RWPE1 (cell line): ENCODE data around the gene MORN4.

Source experiments
- CTCF ChIA-PET: fragments of 350-600 bp; sonication (Branson Sonifier 250); formaldehyde crosslinking; extraction: SDS; loops from one replicate; lab custom pipeline; 2021; lab: Yijun Ruan, JAX
- POLR2A ChIA-PET: fragments of 400-600 bp; formaldehyde crosslinking; extraction: SDS; loops from one replicate; lab custom pipeline; 2020; ENCODE audit warnings: antibody characterized with exemption; ENCODE audit not compliant: low non-redundant PET; lab: Yijun Ruan, JAX
- DNase-seq: peaks from one replicate; pipeline ENCODE4 v3.0.0; 2012; ENCODE audit warnings: low spot score
- H3K27ac ChIP-seq: fragments of 450-650 bp; 2 replicates; pipeline ENCODE4 v1.5.1; 2017
- TF ChIP-seq, protein P1 (sequence below): fragments of 450-650 bp; conservative IDR thresholded peaks from 2 replicates; pipeline ENCODE4 v1.5.1; 2017; ENCODE audit warnings: low read depth, mild to moderate bottlenecking

The MORN4 gene

GRCh38 chr10:97673736-97674525 lies 40.6 kb upstream of the MORN4 start:
- ChIA-PET POLR2A (interaction anchor here (0.7 kb wide), 1 partner anchor 13 kb away, joined by 3 read pairs; the partner anchor contains the start of gene AVPI1), CTCF (no interaction called here)
- TF ChIP-seq, protein P1, sequence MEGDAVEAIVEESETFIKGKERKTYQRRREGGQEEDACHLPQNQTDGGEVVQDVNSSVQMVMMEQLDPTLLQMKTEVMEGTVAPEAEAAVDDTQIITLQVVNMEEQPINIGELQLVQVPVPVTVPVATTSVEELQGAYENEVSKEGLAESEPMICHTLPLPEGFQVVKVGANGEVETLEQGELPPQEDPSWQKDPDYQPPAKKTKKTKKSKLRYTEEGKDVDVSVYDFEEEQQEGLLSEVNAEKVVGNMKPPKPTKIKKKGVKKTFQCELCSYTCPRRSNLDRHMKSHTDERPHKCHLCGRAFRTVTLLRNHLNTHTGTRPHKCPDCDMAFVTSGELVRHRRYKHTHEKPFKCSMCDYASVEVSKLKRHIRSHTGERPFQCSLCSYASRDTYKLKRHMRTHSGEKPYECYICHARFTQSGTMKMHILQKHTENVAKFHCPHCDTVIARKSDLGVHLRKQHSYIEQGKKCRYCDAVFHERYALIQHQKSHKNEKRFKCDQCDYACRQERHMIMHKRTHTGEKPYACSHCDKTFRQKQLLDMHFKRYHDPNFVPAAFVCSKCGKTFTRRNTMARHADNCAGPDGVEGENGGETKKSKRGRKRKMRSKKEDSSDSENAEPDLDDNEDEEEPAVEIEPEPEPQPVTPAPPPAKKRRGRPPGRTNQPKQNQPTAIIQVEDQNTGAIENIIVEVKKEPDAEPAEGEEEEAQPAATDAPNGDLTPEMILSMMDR = no peak
- peak overlapping the region; percentile 65 for H3K27ac ChIP-seq
- DNase-seq = no peak

GRCh38 chr10:97669571-97669970 lies 36.3 kb upstream of the MORN4 start:
- TF ChIP-seq, protein P1 = no peak
- ChIA-PET CTCF (interaction anchor here (0.6 to 1.4 kb wide), 3 partner anchors 12 to 95 kb away, joined by 3 to 4 read pairs (median 3); no protein-coding TSS in a partner anchor), POLR2A (no interaction called here)
- no peak for DNase-seq
- H3K27ac ChIP-seq = no peak overlapping the region

GRCh38 chr10:97667463-97667862 lies 34.2 kb upstream of the MORN4 start:
- DNase-seq = no peak
- no peak overlapping the region for H3K27ac ChIP-seq
- ChIA-PET POLR2A (no interaction called here), CTCF (interaction anchor here (1.2 kb wide), 1 partner anchor 96 kb away, joined by 3 read pairs; no protein-coding TSS in a partner anchor)
- TF ChIP-seq, protein P1 = no peak

DNA sequence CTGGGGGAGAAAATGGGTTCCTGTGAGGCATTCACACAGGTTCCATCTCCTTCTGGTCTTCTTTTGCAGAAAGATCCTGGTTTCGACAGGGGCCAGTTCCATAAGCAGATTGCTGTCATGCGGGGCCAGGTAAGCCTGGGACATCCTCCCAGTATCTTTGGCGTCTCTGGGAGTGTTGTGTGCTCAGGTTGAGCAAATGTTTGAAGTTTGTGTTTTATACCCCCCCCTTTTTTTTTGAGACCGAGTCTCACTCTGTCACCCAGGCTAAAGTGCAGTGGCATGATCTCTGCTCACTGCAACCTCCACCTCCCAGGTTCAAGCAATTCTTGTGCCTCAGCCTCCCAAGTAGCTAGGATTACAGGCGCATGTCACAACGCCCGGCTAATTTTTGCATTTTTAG lies 33.7 kb upstream of the MORN4 start:
- no peak for DNase-seq
- ChIA-PET POLR2A (no interaction called here), CTCF (interaction anchor here (1.2 kb wide), 1 partner anchor 95 kb away, joined by 3 read pairs; no protein-coding TSS in a partner anchor)
- TF ChIP-seq, protein P1 = no peak
- no peak overlapping the region for H3K27ac ChIP-seq

GRCh38 chr10:97664282-97664850 lies 31.1 kb upstream of the MORN4 start:
- ChIA-PET POLR2A (no interaction called here), CTCF (no interaction called here)
- no peak for DNase-seq
- H3K27ac ChIP-seq = no peak overlapping the region
- TF ChIP-seq, protein P1 = no peak

DNA sequence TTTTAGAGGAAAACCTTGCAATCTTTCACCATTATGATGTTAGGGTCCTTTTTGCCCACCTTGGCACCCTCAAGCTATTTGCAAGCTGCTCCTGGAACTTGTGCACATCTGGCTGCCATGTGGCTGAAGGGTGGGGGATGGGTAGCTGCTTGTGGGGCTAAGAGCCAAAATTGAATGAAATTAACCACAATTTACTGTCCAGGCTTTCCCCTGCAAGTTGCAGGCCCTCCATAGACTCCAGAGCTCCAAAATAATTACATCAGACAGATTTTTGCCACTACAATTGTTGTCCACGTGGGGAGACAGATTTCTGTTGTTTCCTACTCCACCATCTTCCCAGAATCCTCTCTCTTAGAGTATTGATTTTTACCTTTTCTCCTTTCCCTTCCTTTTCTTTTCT lies 26.3 kb upstream of the MORN4 start:
- ChIA-PET POLR2A (no interaction called here), CTCF (no interaction called here)
- peak overlapping the region; percentile 73 for H3K27ac ChIP-seq
- DNase-seq = no peak
- TF ChIP-seq, protein P1 = no peak
